ENCODE data around the gene SPSB1.

GRCh38 chr1:9253004-9253403 is 39.7 kb upstream of the SPSB1 start:
- no peak for TF ChIP-seq CTCF (IDR thresholded peaks at IDR 0.05)
- TF ChIP-seq POLR2A (IDR thresholded peaks at IDR 0.05), result no peak

All from right lobe of liver (tissue), 4 donors.